Endothelial cell of umbilical vein (primary cell): ENCODE measurements around the gene SNIP1. TPM values are rescaled to one million over a fixed set of nuclear protein-coding genes. Genes with fewer than 3 reads are reported as not detected.

Experiments
- BruUV-seq: library from RNA; stranded (reverse); fragments of 400-500 nt; replicated peaks from 2 replicates; lab custom pipeline; 2021; lab: Mats Ljungman, UMichigan
- CTCF ChIA-PET: fragments of 300-600, 350-600 bp; sonication (Branson Sonifier 250); formaldehyde crosslinking; loops from one replicate; lab custom pipeline; 2021; ENCODE audit warnings: antibody characterized with exemption, inconsistent platforms; lab: Charles Lee
- POLR2A ChIA-PET: fragments of 300-600, 350-600 bp; sonication (Branson Sonifier 250); formaldehyde crosslinking; loops from one replicate; lab custom pipeline; 2021; ENCODE audit warnings: antibody characterized with exemption, inconsistent platforms; lab: Charles Lee
- DNase-seq: peaks from one replicate; pipeline ENCODE4 v3.0.0-alpha.2; 2011; ENCODE audit warnings: low read depth, low spot score
- FAIRE-seq: peaks from 2 replicates; lab custom pipeline; 2011; peaks lifted over from hg19 to GRCh38; lab: Jason Lieb, UNC
- H2AFZ ChIP-seq: 2 replicates; pipeline ENCODE4 v1.6.0; 2012; ENCODE audit warnings: low read depth, low read length, control low read depth, inconsistent platforms
- H3K27ac ChIP-seq: 2 replicates; pipeline ENCODE4 v1.5.1; 2011; ENCODE audit warnings: low read depth, mild to moderate bottlenecking, control low read depth, low read length, moderate library complexity; ENCODE audit not compliant: insufficient read depth
- H3K27me3 ChIP-seq, 2 experiments: 2 replicates each; pipeline versions ENCODE4 v1.6.0 to v1.6.1; 2011; ENCODE audit warnings: low read length in 2 of 2, mixed read lengths in 1 of 2; ENCODE audit not compliant: control insufficient read depth in 2 of 2, insufficient read depth in 2 of 2
- H3K36me3 ChIP-seq, 2 experiments: 2 replicates in 1 of 2; 3 replicates in 1 of 2; pipeline ENCODE4 v1.5.1; 2011; ENCODE audit warnings: low read length in 2 of 2, mild to moderate bottlenecking in 1 of 2, moderate library complexity in 1 of 2; ENCODE audit not compliant: control insufficient read depth in 2 of 2, insufficient read depth in 2 of 2; ENCODE audit errors: extremely low read depth in 1 of 2
- H3K4me1 ChIP-seq: 3 replicates; pipeline ENCODE4 v1.5.1; 2011; ENCODE audit warnings: mild to moderate bottlenecking, low read length; ENCODE audit not compliant: control insufficient read depth, insufficient read depth; ENCODE audit errors: extremely low read depth
- H3K4me2 ChIP-seq: 2 replicates; pipeline ENCODE4 v1.6.1; 2011; ENCODE audit warnings: low read length, control low read depth, mixed read lengths; ENCODE audit not compliant: insufficient read depth
- H3K4me3 ChIP-seq, 3 experiments: fragments of 200-600 bp in 1 of 3; sonication (generic), shearing (Covaris generic) in 1 of 3; replicated peaks in 1 of 3; 2 replicates each; pipeline ENCODE4 v1.5.1; 2011 to 2016; ENCODE audit warnings: control low read depth in 3 of 3, low read length in 3 of 3, mild to moderate bottlenecking in 2 of 3, inconsistent platforms in 1 of 3, low read depth in 1 of 3, moderate library complexity in 1 of 3; ENCODE audit not compliant: insufficient read depth in 1 of 3
- H3K79me2 ChIP-seq: 2 replicates; pipeline ENCODE4 v1.6.0; 2012; ENCODE audit warnings: low read length, inconsistent platforms; ENCODE audit not compliant: control insufficient read depth, insufficient read depth
- H3K9ac ChIP-seq: replicated peaks from 2 replicates; pipeline ENCODE3; 2011; ENCODE audit warnings: low read length, control low read depth; ENCODE audit not compliant: insufficient read depth; ENCODE audit errors: extremely low read depth
- H3K9me1 ChIP-seq: replicated peaks from 3 replicates; pipeline ENCODE4 v1.6.0; 2011; ENCODE audit warnings: mild to moderate bottlenecking, low read length; ENCODE audit not compliant: control insufficient read depth, insufficient read depth; ENCODE audit errors: extremely low read depth
- H3K9me3 ChIP-seq: replicated peaks from 2 replicates; pipeline ENCODE4 v1.5.1; 2012; ENCODE audit warnings: low read length, inconsistent platforms; ENCODE audit not compliant: control insufficient read depth, insufficient read depth
- H4K20me1 ChIP-seq: replicated peaks from 2 replicates; pipeline ENCODE3; 2011; ENCODE audit warnings: mild to moderate bottlenecking, low read length; ENCODE audit not compliant: control insufficient read depth, insufficient read depth; ENCODE audit errors: extremely low read depth
- CTCF ChIP-seq, 2 donors: IDR thresholded peaks; 1 replicate in 1 of 2; 2 replicates in 1 of 2; pipeline ENCODE4 v1.5.1; 2011; ENCODE audit warnings: low read length in 2 of 2, mild to moderate bottlenecking in 2 of 2, moderate library complexity in 2 of 2, control low read depth in 1 of 2, inconsistent platforms in 1 of 2, low read depth in 1 of 2; ENCODE audit not compliant: insufficient read depth in 1 of 2; ENCODE audit errors: extremely low read depth in 1 of 2
- EZH2 ChIP-seq: IDR thresholded peaks from 2 replicates; pipeline ENCODE4 v1.6.1; 2012; ENCODE audit warnings: borderline replicate concordance, low read depth, mild to moderate bottlenecking, moderate library complexity, low read length, inconsistent platforms; ENCODE audit not compliant: severe bottlenecking
- FOS ChIP-seq: IDR thresholded peaks from 2 replicates; pipeline ENCODE4 v1.6.1; 2011; ENCODE audit warnings: mild to moderate bottlenecking, low read length, moderate library complexity, borderline replicate concordance; ENCODE audit not compliant: insufficient read depth
- GATA2 ChIP-seq: IDR thresholded peaks from 2 replicates; pipeline ENCODE4 v1.7.0; 2011; ENCODE audit warnings: low read depth, mild to moderate bottlenecking, moderate library complexity, mixed read lengths, low read length; ENCODE audit not compliant: insufficient read length, insufficient read depth
- JUN ChIP-seq: IDR thresholded peaks from 2 replicates; pipeline ENCODE4 v1.6.1; 2011; ENCODE audit warnings: borderline replicate concordance, low read depth; ENCODE audit not compliant: insufficient read length, insufficient read depth
- MAX ChIP-seq: IDR thresholded peaks from 2 replicates; pipeline ENCODE4 v1.6.1; 2011; ENCODE audit not compliant: insufficient read depth, insufficient read length
- MYC ChIP-seq: IDR thresholded peaks from one replicate; pipeline ENCODE4 v1.6.1; 2011; ENCODE audit warnings: mild to moderate bottlenecking, low read depth, low read length
- POLR2A ChIP-seq: IDR thresholded peaks from 2 replicates; pipeline ENCODE4 v1.6.1; 2012; ENCODE audit warnings: low read depth, mild to moderate bottlenecking, control low read depth, low read length
- POLR2AphosphoS5 ChIP-seq: IDR thresholded peaks from 2 replicates; pipeline ENCODE4 v1.6.1; 2012; ENCODE audit warnings: low read depth, mild to moderate bottlenecking, control low read depth, low read length, moderate library complexity; ENCODE audit not compliant: insufficient read depth
- dilution Hi-C: fragments of 300-500 bp; cut with MboI; formaldehyde crosslinking; loops from one replicate; pipeline ENCODE4 v1.15.0; 2019; ENCODE audit warnings: low sequenced_read_pairs; ENCODE audit not compliant: extremely low pct_ligation_motif_present
- intact Hi-C: fragments of 100-400 bp; cut with micrococcal nuclease; formaldehyde crosslinking; loops from one replicate; pipeline ENCODE4 v1.10.0; 2022
- polyA plus RNA-seq, 4 experiments: library from polyadenylated mRNA; depleted of rRNA in 3 of 4; stranded (reverse) in 3 of 4; unstranded in 1 of 4; fragments of >200 nt; gene quantifications; 2 replicates each; pipeline versions ENCODE4 v1.2.1 to v1.2.3, GENCODE V29; 2011 to 2012; ENCODE audit warnings: missing spikeins in 1 of 4
- total RNA-seq: library from RNA; stranded (reverse); gene quantifications from 2 replicates; pipeline ENCODE4 v1.2.3, GENCODE V29; 2021

Gene SNIP1
- total and polyA plus RNA-seq, 2 donors (not counting 3 experiments of a cell fraction or from before 2014, with no cell fraction given): 3.7 to 18.4 TPM

- H3K27me3 ChIP-seq: no peaks in the 10 kb centered on the region
- no peak for FAIRE-seq
- CTCF ChIA-PET: interaction anchor here (1.1 to 1.9 kb wide), 3 partner anchors 18 to 303 kb away, joined by 3 to 6 read pairs (median 4); a partner anchor contains a TSS
- intact Hi-C loops (loop anchor here (2.0 kb wide), 2 partner anchors 133 to 251 kb away; partner anchors contain the start of gene YRDC), dilution Hi-C loops (no loop called here)
- H3K4me3 ChIP-seq: peak overlapping the region in 1 of 3 experiments; percentile 26
- no peaks in the 10 kb centered on the region for H4K20me1 ChIP-seq
- POLR2A ChIA-PET: no interaction called here
- no peaks in the 10 kb centered on the region for H3K9me1 ChIP-seq
- no peaks in the 10 kb centered on the region for H3K36me3 ChIP-seq
- H3K9ac ChIP-seq: no peak overlapping the region
- peaks cover 14% of the 10 kb centered on the region for H3K4me1 ChIP-seq
- no TSS peak for BruUV-seq
- H3K27ac ChIP-seq: no peak overlapping the region
- no peak for DNase-seq
- no peak overlapping the region for H2AFZ ChIP-seq
- peaks cover 17% of the 10 kb centered on the region for H3K79me2 ChIP-seq
- H3K9me3 ChIP-seq: no peaks in the 10 kb centered on the region
- H3K4me2 ChIP-seq: no peak overlapping the region
- TF ChIP-seq GATA2 (no peak), JUN (no peak), FOS (no peak), POLR2AphosphoS5 (no peak), POLR2A (no peak), MYC (no peak), CTCF (IDR thresholded peaks at IDR 0.05; ENCODE audit: extremely low read depth in 1 of 2, insufficient read depth in 1 of 2, low read depth in 1 of 2, low read length in 2 of 2) (no peak), EZH2 (no peak), MAX (no peak)
These were observed 3.3 kb upstream of the SNIP1 start for GRCh38 chr1:37557402-37557801.
